Stomach (tissue), 9 donors: ENCODE results near the gene KITLG. TPM values are rescaled to one million over a fixed set of nuclear protein-coding genes. Genes with fewer than 3 reads are reported as not detected.

Experiments
- DNase-seq, 2 donors: peaks; one replicate each; pipeline versions ENCODE4 v3.0.0 to v3.0.0-alpha.2; 2013 to 2019
- H3K27ac ChIP-seq, 5 donors: fragments of 200-600 bp in 4 of 5; sonication (generic) in 4 of 5; one replicate each; pipeline ENCODE4 v1.5.1; 2013 to 2019; ENCODE audit warnings: mild to moderate bottlenecking in 1 of 5, moderate library complexity in 1 of 5
- H3K27me3 ChIP-seq, 3 donors: fragments of 200-600 bp; sonication (generic); one replicate each; pipeline ENCODE4 v1.5.1; 2017 to 2019; ENCODE audit warnings: mixed run types in 1 of 3
- H3K36me3 ChIP-seq, 4 donors: fragments of 200-600 bp; sonication (generic); 1 replicate in 3 of 4; 2 replicates in 1 of 4; pipeline ENCODE4 v1.5.1; 2016 to 2019
- H3K4me1 ChIP-seq, 4 donors: fragments of 200-600 bp; sonication (generic); one replicate each; pipeline ENCODE4 v1.5.1; 2016 to 2019
- H3K4me3 ChIP-seq, 4 donors: fragments of 200-600 bp; sonication (generic) in 3 of 4; one replicate each; pipeline ENCODE4 v1.5.1; 2016 to 2019; ENCODE audit warnings: mild to moderate bottlenecking in 1 of 4
- H3K9me3 ChIP-seq, 4 donors: fragments of 200-600 bp; sonication (generic); one replicate each; pipeline ENCODE4 v1.5.1; 2016 to 2019
- CTCF ChIP-seq, 7 experiments: fragments of 450-650 bp in 4 of 7; fragments of 200-600 bp in 3 of 7; sonication (generic) in 3 of 7; IDR thresholded peaks; one replicate each; pipeline ENCODE4 v1.5.1; 2016 to 2019; ENCODE audit warnings: antibody characterized with exemption in 7 of 7, control low read depth in 2 of 7, mild to moderate bottlenecking in 1 of 7
- EP300 ChIP-seq: sonication (generic); formaldehyde crosslinking; IDR thresholded peaks from one replicate; pipeline ENCODE4 v1.6.1; 2017; ENCODE audit warnings: antibody characterized with exemption
- POLR2A ChIP-seq, 4 donors: fragments of 450-650 bp; IDR thresholded peaks; one replicate each; pipeline ENCODE4 v1.6.1; 2016; ENCODE audit warnings: antibody characterized with exemption in 4 of 4, control low read depth in 2 of 4, mild to moderate bottlenecking in 1 of 4, moderate library complexity in 1 of 4
- POLR2AphosphoS5 ChIP-seq, 3 donors: sonication (generic); formaldehyde crosslinking; IDR thresholded peaks; one replicate each; pipeline ENCODE4 v1.6.1; 2016; ENCODE audit warnings: antibody characterized with exemption in 3 of 3
- WGBS, 5 donors: extraction: QIAGEN DNeasy Blood & Tissue Kit in 3 of 5; methylation state at CpG; one replicate each; pipeline versions ENCODE4 v1.1.5 to v1.1.7; 2013 to 2018; 5-methylcytosine and 5-hydroxymethylcytosine counted together
- intact Hi-C: fragments of 100-400 bp; cut with DNase I; formaldehyde crosslinking; loops from one replicate; pipeline ENCODE4 v1.15.1; 2023; ENCODE audit warnings: low total_unique reads
- polyA plus RNA-seq, 3 donors: library from polyadenylated mRNA; stranded (reverse); fragments of 200-250 nt; gene quantifications; one replicate each; pipeline ENCODE4 v1.2.3, GENCODE V29; 2013
- total RNA-seq, 5 donors: library from RNA; depleted of rRNA; stranded (reverse); fragments of >200 nt; gene quantifications; one replicate each; pipeline versions ENCODE4 v1.1.0 to v1.2.3, GENCODE V29; 2014 to 2016
- donor health status: healthy with polysubstance abuse.
- donor health status: Bipolar disorder and iron deficiency.
- donor health status: healthy.

KITLG gene
- total and polyA plus RNA-seq, 8 donors: 4.6 to 62.4 (median 21.4) TPM

GRCh38 chr12:88451205-88451604 is 129.1 kb downstream of the KITLG start:
- intact Hi-C loops: no loop called here
- H3K27ac ChIP-seq: no peak overlapping the region
- no peak for DNase-seq
- H3K9me3 ChIP-seq: no peaks in the 10 kb centered on the region
- peaks cover 0 to 9% (median 4%) of the 10 kb centered on the region in 4 donors for H3K4me1 ChIP-seq
- no peak for TF ChIP-seq EP300
- TF ChIP-seq POLR2AphosphoS5 (IDR thresholded peaks at IDR 0.05): no peak
- TF ChIP-seq CTCF (IDR thresholded peaks at IDR 0.05): no peak
- no peak overlapping the region for H3K4me3 ChIP-seq
- WGBS, 5 donors: 87 to 95% (median 89%) methylated on average over 3 of the region's 3 CpGs
- H3K36me3 ChIP-seq: no peaks in the 10 kb centered on the region
- H3K27me3 ChIP-seq: no peaks in the 10 kb centered on the region

GRCh38 chr12:88450136-88450535 is 130.1 kb downstream of the KITLG start:
- 87 to 96% (median 91%) methylated on average over 1 of the region's 1 CpG for WGBS, 5 donors
- H3K9me3 ChIP-seq: no peaks in the 10 kb centered on the region
- H3K4me3 ChIP-seq: no peak overlapping the region
- H3K36me3 ChIP-seq: no peaks in the 10 kb centered on the region
- intact Hi-C loops: no loop called here
- TF ChIP-seq CTCF (IDR thresholded peaks at IDR 0.05): no peak
- TF ChIP-seq POLR2AphosphoS5 (IDR thresholded peaks at IDR 0.05): no peak
- TF ChIP-seq EP300: no peak
- TF ChIP-seq POLR2A (IDR thresholded peaks at IDR 0.05): no peak
- no peak overlapping the region for H3K27ac ChIP-seq
- DNase-seq: no peak
- no peaks in the 10 kb centered on the region for H3K27me3 ChIP-seq
- peaks cover 0 to 9% (median 4%) of the 10 kb centered on the region in 4 donors for H3K4me1 ChIP-seq

GRCh38 chr12:88448337-88448915 is 131.8 kb downstream of the KITLG start:
- Histone ChIP-seq H3K27me3 (no peaks in the 10 kb centered on the region), H3K4me3 (no peak overlapping the region), H3K36me3 (no peaks in the 10 kb centered on the region), H3K4me1 (peaks cover 0 to 9% (median 4%) of the 10 kb centered on the region in 4 donors), H3K27ac (no peak overlapping the region), H3K9me3 (no peaks in the 10 kb centered on the region)
- DNase-seq: peak in 1 of 2 donors; percentile 41
- TF ChIP-seq POLR2A (IDR thresholded peaks at IDR 0.05) (no peak), EP300 (no peak), POLR2AphosphoS5 (IDR thresholded peaks at IDR 0.05) (peak in 1 of 3 donors; percentile 39), CTCF (IDR thresholded peaks at IDR 0.05) (no peak)
- WGBS, 5 donors: 49 to 69% (median 65%) methylated on average over 5 of the region's 5 CpGs
- intact Hi-C loops: no loop called here

- Histone ChIP-seq H3K27ac (no peak overlapping the region), H3K27me3 (no peaks in the 10 kb centered on the region), H3K9me3 (no peaks in the 10 kb centered on the region), H3K4me3 (no peak overlapping the region), H3K36me3 (no peaks in the 10 kb centered on the region), H3K4me1 (peaks cover 0 to 9% (median 4%) of the 10 kb centered on the region in 4 donors)
- intact Hi-C loops: no loop called here
- DNase-seq: no peak
- TF ChIP-seq EP300 (no peak), POLR2A (IDR thresholded peaks at IDR 0.05) (no peak), POLR2AphosphoS5 (IDR thresholded peaks at IDR 0.05) (no peak), CTCF (IDR thresholded peaks at IDR 0.05) (no peak)
These were observed 134.4 kb downstream of the KITLG start for GRCh38 chr12:88445705-88446394.
